HepG2 (cell line): ENCODE results near the gene TRIM54. TPM values are rescaled to one million over a fixed set of nuclear protein-coding genes. Genes with fewer than 3 reads are reported as not detected.

Experiments
- ATAC-seq: fragments of 200-7000 bp; cut with Tn5 transposase; 3 replicates; pipeline ENCODE4 v1.9.1; 2020; ENCODE audit warnings: mild to moderate bottlenecking, moderate library complexity
- BruUV-seq: library from RNA; stranded (reverse); fragments of 400-500 nt; replicated peaks from 2 replicates; lab custom pipeline; 2021; lab: Mats Ljungman, UMichigan
- CTCF ChIA-PET: fragments of 300-600 bp; formaldehyde crosslinking; extraction: SDS; loops from one replicate; lab custom pipeline; 2021; ENCODE audit warnings: low total read pairs, inconsistent platforms, low intra/inter-chr PET ratio; lab: Yijun Ruan, JAX
- POLR2A ChIA-PET: fragments of 350-600 bp; sonication (Branson Sonifier 250); formaldehyde crosslinking; loops from one replicate; lab custom pipeline; 2020; ENCODE audit warnings: antibody characterized with exemption, inconsistent platforms; lab: Yijun Ruan, JAX
- DNase-seq: peaks from one replicate; pipeline ENCODE4 v3.0.0-alpha.2; 2015; ENCODE audit warnings: low spot score
- FAIRE-seq: peaks from 3 replicates; lab custom pipeline; 2011; peaks lifted over from hg19 to GRCh38; lab: Jason Lieb, UNC
- H2AFZ ChIP-seq: one replicate; pipeline ENCODE4 v1.6.1; 2011; ENCODE audit warnings: low read length, inconsistent platforms
- H3K27ac ChIP-seq: fragments of 300-600 bp; 3 replicates; pipeline ENCODE4 v1.8.0; 2011; ENCODE audit warnings: mixed run types, mild to moderate bottlenecking, mixed read lengths, low read length, inconsistent platforms; ENCODE audit not compliant: insufficient read depth; ENCODE audit errors: extremely low read length
- H3K27me3 ChIP-seq, 2 experiments: fragments of 200-600 bp in 1 of 2; 2 replicates in 1 of 2; 3 replicates in 1 of 2; pipeline versions ENCODE4 v1.6.0 to v1.8.0; 2011; ENCODE audit warnings: low read length in 2 of 2, mild to moderate bottlenecking in 2 of 2, moderate library complexity in 2 of 2, inconsistent platforms in 1 of 2; ENCODE audit not compliant: insufficient read depth in 2 of 2, control insufficient read depth in 1 of 2
- H3K36me3 ChIP-seq, 2 experiments: fragments of 200-600 bp in 1 of 2; replicated peaks in 1 of 2; 2 replicates in 1 of 2; 3 replicates in 1 of 2; pipeline versions ENCODE4 v1.5.1 to v1.8.0; 2011; ENCODE audit warnings: low read length in 2 of 2, inconsistent platforms in 1 of 2; ENCODE audit not compliant: insufficient read depth in 2 of 2, control insufficient read depth in 1 of 2
- H3K4me1 ChIP-seq: 2 replicates; pipeline ENCODE4 v1.5.1; 2012; ENCODE audit warnings: low read length, inconsistent platforms; ENCODE audit not compliant: insufficient read depth
- H3K4me2 ChIP-seq: 2 replicates; pipeline ENCODE4 v1.6.0; 2011; ENCODE audit warnings: low read depth, low read length, inconsistent platforms
- H3K4me3 ChIP-seq, 3 experiments: fragments of 200-600 bp in 1 of 3; sonication (generic), shearing (Covaris generic) in 1 of 3; replicated peaks in 1 of 3; 2 replicates each; pipeline ENCODE4 v1.5.1; 2011 to 2016; ENCODE audit warnings: low read length in 3 of 3, inconsistent platforms in 2 of 3, low read depth in 2 of 3, mild to moderate bottlenecking in 2 of 3, control low read depth in 1 of 3, mixed read lengths in 1 of 3; ENCODE audit not compliant: insufficient read depth in 1 of 3
- H3K79me2 ChIP-seq: one replicate; pipeline ENCODE4 v1.6.1; 2011; ENCODE audit warnings: low read length, inconsistent platforms; ENCODE audit not compliant: insufficient read depth
- H3K9ac ChIP-seq: 2 replicates; pipeline ENCODE4 v1.6.0; 2011; ENCODE audit warnings: mild to moderate bottlenecking, low read depth, low read length, inconsistent platforms; ENCODE audit not compliant: insufficient read depth
- H3K9me3 ChIP-seq: 2 replicates; pipeline ENCODE4 v1.5.1; 2012; ENCODE audit warnings: mild to moderate bottlenecking, low read length
- H4K20me1 ChIP-seq: 2 replicates; pipeline ENCODE4 v1.6.0; 2011; ENCODE audit warnings: inconsistent platforms, mild to moderate bottlenecking, low read length, moderate library complexity; ENCODE audit not compliant: insufficient read depth
- ATF6 ChIP-seq: sonication (generic); formaldehyde crosslinking; conservative IDR thresholded peaks from 2 replicates; pipeline ENCODE4 v1.4.0; 2020; ENCODE audit warnings: missing genetic modification reagents
- ATRX ChIP-seq: sonication (generic); formaldehyde crosslinking; IDR thresholded peaks from 2 replicates; pipeline ENCODE4 v1.4.0; 2020; ENCODE audit warnings: missing genetic modification reagents, borderline replicate concordance
- DNMT3B ChIP-seq: conservative IDR thresholded peaks from 2 replicates; pipeline ENCODE4 v1.6.1; 2016; ENCODE audit warnings: missing biosample characterization, control low read depth
- ERF ChIP-seq: IDR thresholded peaks from 2 replicates; pipeline ENCODE4 v1.6.1; 2018; ENCODE audit warnings: missing biosample characterization, missing genetic modification reagents
- IRF2 ChIP-seq: IDR thresholded peaks from 2 replicates; pipeline ENCODE4 v1.6.1; 2018; ENCODE audit warnings: missing genetic modification reagents, missing compliant biosample characterization
- MBNL3 ChIP-seq: fragments of 250-450 bp; sonication (Bioruptor Pico); conservative IDR thresholded peaks from 2 replicates; pipeline ENCODE4 v1.8.0; 2022; ENCODE audit warnings: mild to moderate bottlenecking, inconsistent platforms
- NFKBIZ ChIP-seq: IDR thresholded peaks from 2 replicates; pipeline ENCODE4 v1.6.1; 2018; ENCODE audit warnings: missing genetic modification reagents, missing compliant biosample characterization
- RBM39 ChIP-seq: fragments of 200-400 bp; formaldehyde crosslinking; IDR thresholded peaks from one replicate; pipeline ENCODE4 v1.6.1; 2018; ENCODE audit warnings: antibody characterized with exemption, mild to moderate bottlenecking, low read depth, low read length; ENCODE audit not compliant: poor library complexity, severe bottlenecking
- ZFP37 ChIP-seq: sonication (generic); formaldehyde crosslinking; IDR thresholded peaks from 2 replicates; pipeline ENCODE4 v1.4.0; 2020; ENCODE audit warnings: missing genetic modification reagents, borderline replicate concordance
- ZNF124 ChIP-seq: sonication (generic); formaldehyde crosslinking; IDR thresholded peaks from 2 replicates; pipeline ENCODE4 v1.4.0; 2020; ENCODE audit warnings: missing genetic modification reagents
- ZNF317 ChIP-seq: sonication (generic); formaldehyde crosslinking; IDR thresholded peaks from 2 replicates; pipeline ENCODE4 v1.5.0; 2020; ENCODE audit warnings: mild to moderate bottlenecking, missing genetic modification reagents
- ZNF343 ChIP-seq: sonication (generic); formaldehyde crosslinking; IDR thresholded peaks from 2 replicates; pipeline ENCODE4 v1.4.0; 2020; ENCODE audit warnings: mild to moderate bottlenecking, missing genetic modification reagents
- ZNF550 ChIP-seq: sonication (generic); formaldehyde crosslinking; IDR thresholded peaks from 2 replicates; pipeline ENCODE4 v1.4.0; 2020; ENCODE audit warnings: mild to moderate bottlenecking, missing genetic modification reagents, borderline replicate concordance
- ZNF572 ChIP-seq: sonication (generic); formaldehyde crosslinking; IDR thresholded peaks from 2 replicates; pipeline ENCODE4 v1.5.1; 2020; ENCODE audit warnings: mild to moderate bottlenecking, missing genetic modification reagents
- WGBS: methylation state at CpG from one replicate; pipeline ENCODE4 v1.1.6; 2017; ENCODE audit warnings: low lambda C conversion rate; 5-methylcytosine and 5-hydroxymethylcytosine counted together
- in situ Hi-C: cut with HindIII; loops from 2 replicates; pipeline ENCODE4 v1.10.0; 2017; ENCODE audit warnings: low pct_unique_long_range_greater_than_20kb; ENCODE audit not compliant: extremely low pct_ligation_motif_present
- intact Hi-C: fragments of 100-400 bp; cut with micrococcal nuclease; formaldehyde crosslinking; loops from one replicate; pipeline ENCODE4 v1.10.0; 2022; ENCODE audit not compliant: unreplicated experiment
- polyA plus RNA-seq, 8 experiments: library from polyadenylated mRNA; depleted of rRNA in 3 of 8; stranded (reverse) in 7 of 8; unstranded in 1 of 8; fragments of >200 nt; fragmentation: Illumina TruSeq in 4 of 8; extraction: Trizol in 4 of 8; gene quantifications; 2 replicates each; pipeline versions ENCODE4 v1.2.1 to v1.2.3, GENCODE V29; 2011 to 2016; ENCODE audit warnings: low read depth in 4 of 8, missing spikeins in 1 of 8, mixed read lengths in 1 of 8; ENCODE audit not compliant: insufficient read depth in 1 of 8
- total RNA-seq, 5 experiments: library from RNA; depleted of rRNA; stranded (reverse); fragments of >200 nt; fragmentation: Illumina TruSeq; extraction: Trizol; gene quantifications; 2 replicates each; pipeline ENCODE4 v1.2.3, GENCODE V29; 2016; ENCODE audit warnings: low read depth in 1 of 5
- TF ChIP-seq, protein P1 (sequence below): sonication (generic); formaldehyde crosslinking; IDR thresholded peaks from 2 replicates; pipeline ENCODE4 v1.4.0; 2020; ENCODE audit warnings: mild to moderate bottlenecking, missing genetic modification reagents, borderline replicate concordance
- TF ChIP-seq, protein P2 (sequence below): sonication (generic); formaldehyde crosslinking; IDR thresholded peaks from 2 replicates; pipeline ENCODE4 v1.5.0; 2020; ENCODE audit warnings: missing genetic modification reagents, mild to moderate bottlenecking, borderline replicate concordance

Gene TRIM54
- total and polyA plus RNA-seq, 2 of the 13 experiments (the other 11 are each of a cell fraction or from before 2014, with no cell fraction given), result 0.07 to 0.13 TPM

DNA sequence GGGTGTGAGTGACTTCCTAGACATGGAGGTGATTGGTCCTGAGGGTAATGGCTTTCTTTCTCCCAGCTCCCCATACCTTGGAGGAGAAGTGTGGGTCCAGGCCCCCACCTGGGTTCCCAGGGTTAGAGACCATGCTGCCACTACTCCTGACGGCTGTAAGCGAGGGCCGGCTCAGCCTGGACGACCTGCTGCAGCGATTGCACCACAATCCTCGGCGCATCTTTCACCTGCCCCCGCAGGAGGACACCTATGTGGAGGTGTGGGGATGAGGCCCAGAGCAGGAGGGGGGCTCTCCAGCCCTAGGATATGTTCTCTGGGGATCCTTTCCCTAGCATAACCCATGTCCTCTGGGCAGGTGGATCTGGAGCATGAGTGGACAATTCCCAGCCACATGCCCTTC lies 43.3 kb upstream of the TRIM54 start (continued):
- TF ChIP-seq ATRX (no peak), ZFP37 (CRISPR knock-in tag) (no peak), IRF2 (CRISPR knock-in tag) (no peak), NFKBIZ (CRISPR knock-in tag) (no peak), ZNF572 (CRISPR knock-in tag) (no peak), ERF (CRISPR knock-in tag) (no peak), RBM39 (no peak)

DNA sequence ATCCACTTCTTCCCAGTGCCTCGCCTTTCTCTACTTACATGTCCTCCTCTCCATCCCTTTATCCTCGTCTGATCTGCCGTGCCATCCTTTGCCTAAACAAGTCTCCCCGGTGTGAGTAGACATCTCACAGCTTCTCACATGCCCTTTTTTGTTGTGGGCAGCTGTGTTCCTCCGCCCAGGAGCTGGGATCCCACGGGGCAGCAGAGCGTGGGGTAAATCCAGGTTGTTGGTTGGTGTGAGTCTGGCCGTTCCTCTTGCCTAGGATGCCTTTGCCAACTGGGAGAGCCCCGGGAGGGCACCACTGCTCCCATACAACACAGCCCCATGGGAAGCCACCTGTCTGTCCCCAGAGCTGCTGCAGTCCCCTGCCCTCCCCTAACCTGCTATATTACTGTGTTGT lies 41.8 kb upstream of the TRIM54 start:
- no peaks in the 10 kb centered on the region for H4K20me1 ChIP-seq
- no peaks in the 10 kb centered on the region for H3K4me1 ChIP-seq
- H3K27me3 ChIP-seq, result no peaks in the 10 kb centered on the region
- FAIRE-seq, result no peak
- no peak overlapping the region for H3K9ac ChIP-seq
- TF ChIP-seq ZNF124 (CRISPR knock-in tag), result no peak
- TF ChIP-seq DNMT3B (CRISPR knock-in tag), result no peak
- no peak for TF ChIP-seq MBNL3
- no peak for TF ChIP-seq ZNF550 (CRISPR knock-in tag)
- TF ChIP-seq, protein P1, sequence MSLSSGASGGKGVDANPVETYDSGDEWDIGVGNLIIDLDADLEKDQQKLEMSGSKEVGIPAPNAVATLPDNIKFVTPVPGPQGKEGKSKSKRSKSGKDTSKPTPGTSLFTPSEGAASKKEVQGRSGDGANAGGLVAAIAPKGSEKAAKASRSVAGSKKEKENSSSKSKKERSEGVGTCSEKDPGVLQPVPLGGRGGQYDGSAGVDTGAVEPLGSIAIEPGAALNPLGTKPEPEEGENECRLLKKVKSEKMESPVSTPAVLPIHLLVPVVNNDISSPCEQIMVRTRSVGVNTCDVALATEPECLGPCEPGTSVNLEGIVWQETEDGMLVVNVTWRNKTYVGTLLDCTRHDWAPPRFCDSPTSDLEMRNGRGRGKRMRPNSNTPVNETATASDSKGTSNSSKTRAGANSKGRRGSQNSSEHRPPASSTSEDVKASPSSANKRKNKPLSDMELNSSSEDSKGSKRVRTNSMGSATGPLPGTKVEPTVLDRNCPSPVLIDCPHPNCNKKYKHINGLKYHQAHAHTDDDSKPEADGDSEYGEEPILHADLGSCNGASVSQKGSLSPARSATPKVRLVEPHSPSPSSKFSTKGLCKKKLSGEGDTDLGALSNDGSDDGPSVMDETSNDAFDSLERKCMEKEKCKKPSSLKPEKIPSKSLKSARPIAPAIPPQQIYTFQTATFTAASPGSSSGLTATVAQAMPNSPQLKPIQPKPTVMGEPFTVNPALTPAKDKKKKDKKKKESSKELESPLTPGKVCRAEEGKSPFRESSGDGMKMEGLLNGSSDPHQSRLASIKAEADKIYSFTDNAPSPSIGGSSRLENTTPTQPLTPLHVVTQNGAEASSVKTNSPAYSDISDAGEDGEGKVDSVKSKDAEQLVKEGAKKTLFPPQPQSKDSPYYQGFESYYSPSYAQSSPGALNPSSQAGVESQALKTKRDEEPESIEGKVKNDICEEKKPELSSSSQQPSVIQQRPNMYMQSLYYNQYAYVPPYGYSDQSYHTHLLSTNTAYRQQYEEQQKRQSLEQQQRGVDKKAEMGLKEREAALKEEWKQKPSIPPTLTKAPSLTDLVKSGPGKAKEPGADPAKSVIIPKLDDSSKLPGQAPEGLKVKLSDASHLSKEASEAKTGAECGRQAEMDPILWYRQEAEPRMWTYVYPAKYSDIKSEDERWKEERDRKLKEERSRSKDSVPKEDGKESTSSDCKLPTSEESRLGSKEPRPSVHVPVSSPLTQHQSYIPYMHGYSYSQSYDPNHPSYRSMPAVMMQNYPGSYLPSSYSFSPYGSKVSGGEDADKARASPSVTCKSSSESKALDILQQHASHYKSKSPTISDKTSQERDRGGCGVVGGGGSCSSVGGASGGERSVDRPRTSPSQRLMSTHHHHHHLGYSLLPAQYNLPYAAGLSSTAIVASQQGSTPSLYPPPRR (CRISPR knock-in tag), result no peak
- TF ChIP-seq ZNF317 (CRISPR knock-in tag), result no peak
- TF ChIP-seq ATF6, result no peak
- no peak for TF ChIP-seq ZNF343
- TF ChIP-seq, protein P2, sequence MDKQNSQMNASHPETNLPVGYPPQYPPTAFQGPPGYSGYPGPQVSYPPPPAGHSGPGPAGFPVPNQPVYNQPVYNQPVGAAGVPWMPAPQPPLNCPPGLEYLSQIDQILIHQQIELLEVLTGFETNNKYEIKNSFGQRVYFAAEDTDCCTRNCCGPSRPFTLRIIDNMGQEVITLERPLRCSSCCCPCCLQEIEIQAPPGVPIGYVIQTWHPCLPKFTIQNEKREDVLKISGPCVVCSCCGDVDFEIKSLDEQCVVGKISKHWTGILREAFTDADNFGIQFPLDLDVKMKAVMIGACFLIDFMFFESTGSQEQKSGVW, result no peak
- no peaks in the 10 kb centered on the region for H3K79me2 ChIP-seq
- no peak for ATAC-seq
- 98% methylated on average over 9 of the region's 9 CpGs for WGBS
- no peak overlapping the region for H3K4me2 ChIP-seq
- no peaks in the 10 kb centered on the region for H3K9me3 ChIP-seq
- no TSS peak for BruUV-seq
- no peak overlapping the region for H3K4me3 ChIP-seq
- DNase-seq, result no peak
- in situ Hi-C loops (no loop called here), intact Hi-C loops (no loop called here)
- H3K27ac ChIP-seq, result no peak overlapping the region
- POLR2A ChIA-PET, result interaction anchor here (1.3 to 1.4 kb wide), 2 partner anchors 9 to 27 kb away, joined by 3 to 4 read pairs; no protein-coding TSS in a partner anchor
- H3K36me3 ChIP-seq, result peaks cover 68 to 87% of the 10 kb centered on the region in 2 experiments
- no peak overlapping the region for H2AFZ ChIP-seq
- CTCF ChIA-PET, result no interaction called here
